ENCODE results near the gene TIGD6.

Gene TIGD6

DNA sequence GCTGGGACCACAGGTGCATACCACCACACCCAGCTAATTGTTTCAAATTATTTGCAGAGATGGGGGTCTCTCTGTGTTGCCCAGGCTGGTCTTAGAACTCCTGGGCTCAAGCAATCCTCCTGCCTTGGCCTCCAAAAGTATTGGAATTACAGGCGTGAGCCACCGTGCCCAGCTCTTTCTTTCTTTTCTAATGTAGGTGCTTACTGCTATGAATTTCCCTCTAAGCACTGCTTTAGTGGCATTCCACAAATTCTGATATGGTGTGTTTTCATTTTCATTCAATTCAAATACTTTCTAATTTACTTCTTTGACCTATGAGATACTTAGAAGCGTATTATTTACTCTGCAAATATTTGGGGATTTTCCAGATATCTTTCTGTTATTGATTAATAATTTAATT lies 15.0 kb upstream of the TIGD6 start:
- DNase-seq = no peak

DNA sequence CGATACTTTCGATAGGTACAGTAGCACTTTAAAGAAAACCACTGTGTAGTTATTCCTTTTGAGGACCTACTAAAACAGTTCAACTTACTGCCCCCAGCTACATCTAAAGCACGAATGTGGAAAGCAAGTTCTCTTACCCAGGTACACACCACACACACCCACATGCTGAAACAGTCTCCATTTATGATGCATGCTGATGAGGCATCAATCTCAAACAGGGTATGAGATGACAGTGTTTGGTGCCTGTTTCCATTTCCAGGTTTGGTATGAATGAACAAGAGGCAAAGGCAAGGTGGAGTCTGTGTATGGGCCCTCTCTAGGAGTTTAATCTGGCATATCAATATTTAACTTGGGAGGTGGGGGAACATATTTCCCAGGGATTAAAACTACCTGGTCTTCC lies 14.0 kb upstream of the TIGD6 start:
- DNase-seq = no peak

- DNase-seq = no peak
These were observed 13.5 kb upstream of the TIGD6 start for GRCh38 chr5:150013931-150014330.

DNA sequence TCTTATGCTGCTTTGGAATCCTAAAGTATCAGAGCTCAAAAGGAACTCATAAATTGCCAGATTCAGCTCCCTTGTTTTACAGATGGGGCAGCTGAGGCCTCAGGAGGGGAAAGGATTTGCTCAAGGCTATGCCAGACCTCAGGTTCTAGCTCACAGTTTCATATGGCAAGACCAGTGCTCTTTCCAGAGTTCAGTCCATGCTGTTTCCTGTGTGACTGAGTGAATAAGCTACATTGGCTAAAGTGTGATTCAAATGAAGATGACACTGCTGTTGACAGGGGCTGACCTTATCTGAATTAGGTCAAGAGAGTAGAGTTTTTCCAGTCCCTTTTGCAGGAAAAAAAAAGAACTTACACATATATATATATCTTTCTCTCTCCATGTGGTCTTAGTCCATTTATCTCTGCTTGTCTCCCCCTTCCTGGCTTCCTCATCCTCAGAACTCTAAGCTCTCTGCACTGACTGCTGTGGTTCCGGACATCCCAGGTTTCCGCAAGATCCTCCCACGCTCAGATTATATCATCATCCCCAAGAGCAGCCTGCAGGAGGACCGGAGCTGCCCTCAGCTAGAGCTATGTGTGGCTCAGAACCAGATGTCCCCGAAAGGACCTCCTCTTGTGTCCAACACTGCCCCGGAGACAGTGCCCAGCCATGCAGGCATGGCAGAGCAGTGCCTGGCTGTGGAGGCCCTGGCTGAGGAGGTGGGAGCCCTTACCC lies 9.4 kb upstream of the TIGD6 start:
- no peak for DNase-seq

GRCh38 chr5:150007050-150007449 lies 6.6 kb upstream of the TIGD6 start:
- no peak for DNase-seq

GRCh38 chr5:150006318-150006717 lies 5.9 kb upstream of the TIGD6 start:
- DNase-seq = no peak

- peak; percentile 54 for DNase-seq
These were observed 1.4 kb upstream of the TIGD6 start for GRCh38 chr5:150001660-150002486.

DNA sequence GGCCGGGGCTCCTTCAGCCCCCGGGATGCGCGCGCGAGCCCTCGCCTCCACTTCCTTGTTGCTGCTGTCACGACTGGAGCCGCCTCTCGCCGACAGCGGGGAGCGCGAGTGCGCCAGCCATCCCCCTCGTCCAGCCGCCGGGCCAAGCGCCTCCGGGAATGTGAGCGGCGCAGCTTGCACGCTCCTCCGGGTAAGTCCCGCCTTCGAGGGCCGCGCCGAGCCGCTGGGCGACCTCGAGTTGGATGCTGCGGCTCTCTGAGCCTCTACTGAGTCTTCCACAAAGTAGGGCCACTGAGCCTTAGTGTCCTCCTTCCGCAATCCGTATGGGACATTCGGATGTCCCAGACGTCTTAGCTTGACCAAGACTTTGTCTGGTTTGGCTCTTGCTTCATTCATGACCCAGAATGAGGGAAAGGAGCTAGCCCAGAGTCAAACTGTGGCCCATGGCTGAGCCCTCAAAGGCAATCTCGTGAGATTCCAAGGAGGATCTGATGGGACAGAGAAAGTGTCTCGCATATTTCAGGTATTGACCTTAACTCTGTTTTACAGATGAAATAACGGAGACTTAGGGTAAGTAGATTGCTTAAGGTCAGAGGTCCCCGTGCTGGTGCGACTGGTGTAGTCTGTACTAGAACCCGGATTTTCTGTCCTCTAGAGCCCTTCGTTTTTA lies 671 bp upstream of the TIGD6 start:
- DNase-seq = no peak

GRCh38 chr5:149999866-150000255 lies 593 bp downstream of the TIGD6 start:
- no peak for DNase-seq

DNA sequence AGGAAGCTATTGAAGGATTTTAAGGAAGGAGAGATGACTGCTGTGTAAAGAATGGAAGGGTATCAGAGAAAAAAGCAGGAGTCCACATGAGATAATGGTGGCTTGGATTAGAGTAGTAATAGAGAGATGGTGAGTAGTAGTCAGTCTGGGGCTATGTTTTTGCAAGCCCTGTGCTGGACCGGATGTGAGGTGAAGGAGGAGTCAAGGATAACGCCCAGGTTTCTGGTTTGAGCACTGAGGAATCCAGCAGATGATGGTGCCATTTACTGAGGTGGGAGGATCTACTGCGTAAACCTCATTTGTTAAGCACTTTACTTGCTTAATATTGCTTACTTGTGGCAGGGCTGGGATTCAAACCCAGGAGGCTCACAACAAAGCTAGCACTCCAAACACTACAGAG lies 1.1 kb downstream of the TIGD6 start:
- no peak for DNase-seq

DNA sequence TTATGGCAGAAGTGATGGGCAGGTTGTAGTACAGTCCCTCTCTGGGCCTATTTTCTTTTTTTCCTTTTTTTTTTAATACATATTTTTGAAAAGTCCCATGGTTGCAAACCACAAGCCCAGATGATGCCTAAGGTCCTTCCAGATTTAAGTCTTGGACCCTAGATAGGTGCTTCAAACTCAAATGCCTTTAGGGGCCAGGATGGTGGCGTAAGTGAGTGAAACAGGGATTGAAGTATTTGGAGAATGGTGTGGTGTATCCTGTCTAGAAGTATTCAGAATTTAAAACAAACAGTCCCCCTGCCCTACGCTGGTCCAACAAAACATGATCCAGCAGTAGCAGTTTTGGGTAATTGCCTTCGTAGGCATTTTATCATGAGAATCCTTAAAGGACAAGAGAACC lies 2.2 kb downstream of the TIGD6 start:
- no peak for DNase-seq

DNA sequence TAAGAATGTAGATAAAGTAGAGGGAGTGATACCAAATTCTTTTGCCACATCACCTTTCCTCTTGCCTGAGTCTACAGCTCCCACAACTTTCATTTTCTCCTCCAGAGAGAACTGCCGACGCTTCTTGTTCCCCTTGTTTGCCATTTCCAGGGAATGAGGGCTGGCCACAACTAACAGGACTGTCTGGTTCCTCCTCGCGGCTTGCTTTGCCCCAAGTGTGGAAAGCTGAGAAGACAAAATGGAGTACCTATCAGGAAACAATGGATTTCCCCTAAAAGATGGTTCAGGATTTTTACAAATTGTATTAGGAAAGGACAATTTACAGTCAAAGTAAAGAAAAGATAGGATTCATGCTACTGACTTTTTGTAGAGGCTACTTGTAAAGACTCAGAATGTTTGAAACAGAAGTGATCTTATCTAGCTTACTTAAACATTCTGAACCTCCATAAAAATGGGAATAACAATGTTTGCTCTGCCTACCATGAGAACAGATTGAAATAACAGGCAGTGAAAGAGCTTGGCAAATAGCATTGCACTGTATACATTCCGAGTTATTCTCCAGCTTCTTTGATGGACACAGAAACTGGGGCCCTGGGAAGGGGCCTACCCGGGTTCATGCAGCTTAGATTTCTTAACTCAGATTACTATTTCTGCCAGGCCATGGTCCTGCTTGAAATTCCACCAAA lies 4.1 kb downstream of the TIGD6 start:
- no peak for DNase-seq

GRCh38 chr5:149995385-149996204 lies 4.9 kb downstream of the TIGD6 start:
- DNase-seq = no peak

GRCh38 chr5:149993471-149993870 lies 7.0 kb downstream of the TIGD6 start:
- DNase-seq = no peak

GRCh38 chr5:149990518-149991376 lies 9.7 kb downstream of the TIGD6 start:
- DNase-seq = peak; percentile 33

DNA sequence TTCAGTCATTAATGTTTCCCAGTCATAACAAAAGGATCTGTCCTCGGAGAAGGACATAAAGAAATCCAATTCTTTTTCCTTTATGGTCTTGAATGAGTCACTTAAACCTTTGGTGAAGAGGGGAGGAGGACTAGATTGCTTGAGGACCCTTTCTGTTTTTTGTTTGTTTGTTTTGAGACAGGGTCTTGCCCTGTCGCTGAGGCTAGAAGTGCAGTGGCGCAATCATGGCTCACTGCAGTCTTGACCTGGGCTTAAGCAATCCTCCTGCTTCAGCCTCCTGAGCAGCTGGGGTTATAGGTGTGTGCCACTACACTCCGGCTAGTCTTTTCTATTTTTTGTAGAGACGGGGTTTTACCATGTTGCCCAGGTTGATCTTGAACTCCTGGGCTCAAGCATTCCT lies 12.3 kb downstream of the TIGD6 start:
- DNase-seq = no peak

GRCh38 chr5:149982505-149982904 lies 17.9 kb downstream of the TIGD6 start:
- DNase-seq = no peak

DNA sequence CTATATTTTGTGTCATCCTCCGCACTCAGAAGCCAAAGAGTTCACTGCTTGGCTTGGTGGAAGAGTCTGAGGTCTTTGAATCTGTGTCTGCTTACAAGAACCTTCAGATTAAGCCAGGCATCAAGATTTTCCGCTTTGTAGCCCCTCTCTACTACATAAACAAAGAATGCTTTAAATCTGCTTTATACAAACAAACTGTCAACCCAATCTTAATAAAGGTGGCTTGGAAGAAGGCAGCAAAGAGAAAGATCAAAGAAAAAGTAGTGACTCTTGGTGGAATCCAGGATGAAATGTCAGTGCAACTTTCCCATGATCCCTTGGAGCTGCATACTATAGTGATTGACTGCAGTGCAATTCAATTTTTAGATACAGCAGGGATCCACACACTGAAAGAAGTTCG lies 19.2 kb downstream of the TIGD6 start:
- no peak for DNase-seq

DNA sequence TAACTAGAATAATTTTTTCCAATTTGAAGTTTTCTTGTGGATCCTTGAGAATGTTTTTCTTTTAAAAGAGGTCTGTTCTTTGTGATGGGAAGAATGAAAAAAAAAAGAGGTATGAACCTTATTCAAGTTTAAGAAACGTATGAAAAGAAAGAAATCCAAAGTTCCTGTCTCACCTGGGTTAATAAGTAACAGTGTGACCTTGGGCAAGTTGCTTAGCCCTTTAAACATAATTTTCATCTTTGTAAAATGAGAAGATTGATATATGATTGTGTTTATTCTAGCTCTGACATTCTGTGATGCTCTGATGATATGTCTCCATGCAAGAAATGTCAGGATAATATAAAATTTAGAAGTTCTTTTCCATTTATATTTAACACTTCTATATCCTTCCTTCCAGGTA lies 20.6 kb downstream of the TIGD6 start:
- DNase-seq = no peak

DNA sequence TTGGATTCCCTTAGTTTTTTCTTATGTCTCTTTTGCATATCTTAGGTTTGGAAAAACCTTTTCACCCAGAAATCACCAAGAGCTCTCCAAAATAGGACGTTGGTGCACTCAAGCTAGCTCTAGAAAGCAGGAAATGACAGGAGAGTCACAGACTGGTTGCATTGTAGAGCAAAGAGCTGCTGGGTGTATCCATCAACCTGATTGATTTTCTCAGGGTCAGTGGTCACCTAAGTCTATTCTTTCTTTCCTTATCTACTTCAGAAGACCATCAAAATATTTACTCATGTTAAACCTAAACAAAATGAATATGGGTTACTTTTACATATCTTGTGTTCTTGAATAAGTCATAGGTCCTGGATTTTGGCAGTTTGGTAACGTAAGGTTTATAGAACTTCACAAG lies 25.0 kb downstream of the TIGD6 start:
- no peak for DNase-seq

DNA sequence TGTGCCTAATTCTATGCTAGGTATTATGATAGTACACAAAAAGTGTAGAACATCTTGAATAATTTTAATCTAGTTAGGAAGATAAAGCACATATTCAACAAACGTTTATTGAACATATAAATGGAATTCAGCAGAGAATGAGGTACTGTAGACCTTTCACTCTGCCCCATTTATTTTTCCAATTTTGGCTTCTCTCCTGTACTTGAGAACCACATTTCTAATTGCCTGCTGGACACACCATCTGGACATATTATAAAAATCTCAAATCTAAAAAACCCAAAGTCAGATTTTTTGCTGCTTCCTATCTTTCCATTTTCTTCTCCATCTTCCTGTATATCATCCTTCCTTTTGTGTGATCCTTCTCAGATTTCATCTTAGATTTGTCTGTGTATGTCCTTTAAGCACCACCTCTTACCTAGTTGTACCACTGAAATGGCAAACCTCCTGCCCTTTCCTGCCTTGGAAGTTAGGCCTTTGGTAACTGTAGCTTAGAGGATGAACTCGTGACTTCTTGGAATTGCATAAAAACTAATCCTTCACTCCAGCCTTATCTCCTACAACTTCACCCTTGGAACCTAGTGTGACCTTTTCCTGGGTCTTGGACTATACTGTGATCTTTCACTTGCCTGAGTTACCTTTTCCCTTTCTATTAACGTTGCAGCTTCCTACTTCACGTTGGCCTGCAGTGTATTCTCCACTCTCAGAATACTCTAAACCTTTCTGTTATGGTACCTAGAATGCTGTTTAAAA lies 31.1 kb downstream of the TIGD6 start:
- DNase-seq = no peak
